HepG2 (cell line): ENCODE results near the gene USH2A. TPM values are rescaled to one million over a fixed set of nuclear protein-coding genes. Genes with fewer than 3 reads are reported as not detected.

Source experiments
- ATAC-seq: fragments of 200-7000 bp; cut with Tn5 transposase; 3 replicates; pipeline ENCODE4 v1.9.1; 2020; ENCODE audit warnings: mild to moderate bottlenecking, moderate library complexity
- BruUV-seq: library from RNA; stranded (reverse); fragments of 400-500 nt; replicated peaks from 2 replicates; lab custom pipeline; 2021; lab: Mats Ljungman, UMichigan
- CTCF ChIA-PET: fragments of 300-600 bp; formaldehyde crosslinking; extraction: SDS; loops from one replicate; lab custom pipeline; 2021; ENCODE audit warnings: low total read pairs, inconsistent platforms, low intra/inter-chr PET ratio; lab: Yijun Ruan, JAX
- POLR2A ChIA-PET: fragments of 350-600 bp; sonication (Branson Sonifier 250); formaldehyde crosslinking; loops from one replicate; lab custom pipeline; 2020; ENCODE audit warnings: antibody characterized with exemption, inconsistent platforms; lab: Yijun Ruan, JAX
- DNase-seq: peaks from one replicate; pipeline ENCODE4 v3.0.0-alpha.2; 2015; ENCODE audit warnings: low spot score
- FAIRE-seq: peaks from 3 replicates; lab custom pipeline; 2011; peaks lifted over from hg19 to GRCh38; lab: Jason Lieb, UNC
- H2AFZ ChIP-seq: one replicate; pipeline ENCODE4 v1.6.1; 2011; ENCODE audit warnings: low read length, inconsistent platforms
- H3K27ac ChIP-seq: fragments of 300-600 bp; 3 replicates; pipeline ENCODE4 v1.8.0; 2011; ENCODE audit warnings: mixed run types, mild to moderate bottlenecking, mixed read lengths, low read length, inconsistent platforms; ENCODE audit not compliant: insufficient read depth; ENCODE audit errors: extremely low read length
- H3K27me3 ChIP-seq, 2 experiments: fragments of 200-600 bp in 1 of 2; 2 replicates in 1 of 2; 3 replicates in 1 of 2; pipeline versions ENCODE4 v1.6.0 to v1.8.0; 2011; ENCODE audit warnings: low read length in 2 of 2, mild to moderate bottlenecking in 2 of 2, moderate library complexity in 2 of 2, inconsistent platforms in 1 of 2; ENCODE audit not compliant: insufficient read depth in 2 of 2, control insufficient read depth in 1 of 2
- H3K36me3 ChIP-seq, 2 experiments: fragments of 200-600 bp in 1 of 2; replicated peaks in 1 of 2; 2 replicates in 1 of 2; 3 replicates in 1 of 2; pipeline versions ENCODE4 v1.5.1 to v1.8.0; 2011; ENCODE audit warnings: low read length in 2 of 2, inconsistent platforms in 1 of 2; ENCODE audit not compliant: insufficient read depth in 2 of 2, control insufficient read depth in 1 of 2
- H3K4me1 ChIP-seq: 2 replicates; pipeline ENCODE4 v1.5.1; 2012; ENCODE audit warnings: low read length, inconsistent platforms; ENCODE audit not compliant: insufficient read depth
- H3K4me2 ChIP-seq: 2 replicates; pipeline ENCODE4 v1.6.0; 2011; ENCODE audit warnings: low read depth, low read length, inconsistent platforms
- H3K4me3 ChIP-seq, 3 experiments: fragments of 200-600 bp in 1 of 3; sonication (generic), shearing (Covaris generic) in 1 of 3; replicated peaks in 1 of 3; 2 replicates each; pipeline ENCODE4 v1.5.1; 2011 to 2016; ENCODE audit warnings: low read length in 3 of 3, inconsistent platforms in 2 of 3, low read depth in 2 of 3, mild to moderate bottlenecking in 2 of 3, control low read depth in 1 of 3, mixed read lengths in 1 of 3; ENCODE audit not compliant: insufficient read depth in 1 of 3
- H3K79me2 ChIP-seq: one replicate; pipeline ENCODE4 v1.6.1; 2011; ENCODE audit warnings: low read length, inconsistent platforms; ENCODE audit not compliant: insufficient read depth
- H3K9ac ChIP-seq: 2 replicates; pipeline ENCODE4 v1.6.0; 2011; ENCODE audit warnings: mild to moderate bottlenecking, low read depth, low read length, inconsistent platforms; ENCODE audit not compliant: insufficient read depth
- H3K9me3 ChIP-seq: 2 replicates; pipeline ENCODE4 v1.5.1; 2012; ENCODE audit warnings: mild to moderate bottlenecking, low read length
- H4K20me1 ChIP-seq: 2 replicates; pipeline ENCODE4 v1.6.0; 2011; ENCODE audit warnings: inconsistent platforms, mild to moderate bottlenecking, low read length, moderate library complexity; ENCODE audit not compliant: insufficient read depth
- AHR ChIP-seq: IDR thresholded peaks from 2 replicates; pipeline ENCODE4 v1.6.1; 2018; ENCODE audit warnings: missing genetic modification reagents, missing compliant biosample characterization
- CEBPB ChIP-seq: IDR thresholded peaks from 2 replicates; pipeline ENCODE4 v1.6.1; 2011; ENCODE audit warnings: low read depth, low read length, improper control_type of control experiment, borderline replicate concordance
- CREB1 ChIP-seq, 2 experiments: fragments of 450-650 bp in 1 of 2; IDR thresholded peaks; 2 replicates each; pipeline ENCODE4 v1.6.1; 2016 to 2017; ENCODE audit warnings: control low read depth in 1 of 2, mild to moderate bottlenecking in 1 of 2, missing compliant biosample characterization in 1 of 2, missing genetic modification characterization in 1 of 2
- WGBS: methylation state at CpG from one replicate; pipeline ENCODE4 v1.1.6; 2017; ENCODE audit warnings: low lambda C conversion rate; 5-methylcytosine and 5-hydroxymethylcytosine counted together
- in situ Hi-C: cut with HindIII; loops from 2 replicates; pipeline ENCODE4 v1.10.0; 2017; ENCODE audit warnings: low pct_unique_long_range_greater_than_20kb; ENCODE audit not compliant: extremely low pct_ligation_motif_present
- intact Hi-C: fragments of 100-400 bp; cut with micrococcal nuclease; formaldehyde crosslinking; loops from one replicate; pipeline ENCODE4 v1.10.0; 2022; ENCODE audit not compliant: unreplicated experiment
- polyA plus RNA-seq, 8 experiments: library from polyadenylated mRNA; depleted of rRNA in 3 of 8; stranded (reverse) in 7 of 8; unstranded in 1 of 8; fragments of >200 nt; fragmentation: Illumina TruSeq in 4 of 8; extraction: Trizol in 4 of 8; gene quantifications; 2 replicates each; pipeline versions ENCODE4 v1.2.1 to v1.2.3, GENCODE V29; 2011 to 2016; ENCODE audit warnings: low read depth in 4 of 8, missing spikeins in 1 of 8, mixed read lengths in 1 of 8; ENCODE audit not compliant: insufficient read depth in 1 of 8
- total RNA-seq, 5 experiments: library from RNA; depleted of rRNA; stranded (reverse); fragments of >200 nt; fragmentation: Illumina TruSeq; extraction: Trizol; gene quantifications; 2 replicates each; pipeline ENCODE4 v1.2.3, GENCODE V29; 2016; ENCODE audit warnings: low read depth in 1 of 5
- TF ChIP-seq, protein P1 (sequence below): sonication (generic); formaldehyde crosslinking; IDR thresholded peaks from 2 replicates; pipeline ENCODE4 v1.5.0; 2020; ENCODE audit warnings: mild to moderate bottlenecking, missing genetic modification reagents, borderline replicate concordance
- TF ChIP-seq, protein P2 (sequence below): sonication (generic); formaldehyde crosslinking; IDR thresholded peaks from 2 replicates; pipeline ENCODE4 v1.8.0; 2022; ENCODE audit warnings: missing genetic modification reagents, mild to moderate bottlenecking, moderate library complexity, borderline replicate concordance
- TF ChIP-seq, protein P3 (sequence below): sonication (generic); formaldehyde crosslinking; IDR thresholded peaks from 2 replicates; pipeline ENCODE4 v1.4.0; 2020; ENCODE audit warnings: missing genetic modification reagents, borderline replicate concordance

USH2A gene
- total and polyA plus RNA-seq, 2 of the 13 experiments (the other 11 are each of a cell fraction or from before 2014, with no cell fraction given), result 0.02 TPM; not detected in 1

DNA sequence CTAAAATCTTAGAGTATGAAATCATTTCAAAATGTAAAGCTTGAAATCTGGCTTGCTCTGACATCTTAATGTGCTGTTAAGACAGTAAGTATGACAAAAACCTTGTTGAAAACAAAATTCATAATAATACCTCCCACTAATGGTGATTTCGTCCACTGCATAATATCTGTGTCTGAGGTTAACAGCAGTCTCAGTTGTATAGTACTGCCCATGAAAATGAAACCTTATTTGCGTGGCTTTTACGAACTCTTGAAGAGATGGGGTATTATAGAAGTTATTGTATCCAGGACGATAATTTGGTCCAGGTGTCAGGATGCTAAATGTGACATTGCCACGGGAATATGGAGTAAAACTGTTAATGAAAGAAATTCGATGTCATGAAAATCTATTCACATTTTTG lies 99.9 kb downstream of the USH2A start (continued):
- TF ChIP-seq, protein P1, sequence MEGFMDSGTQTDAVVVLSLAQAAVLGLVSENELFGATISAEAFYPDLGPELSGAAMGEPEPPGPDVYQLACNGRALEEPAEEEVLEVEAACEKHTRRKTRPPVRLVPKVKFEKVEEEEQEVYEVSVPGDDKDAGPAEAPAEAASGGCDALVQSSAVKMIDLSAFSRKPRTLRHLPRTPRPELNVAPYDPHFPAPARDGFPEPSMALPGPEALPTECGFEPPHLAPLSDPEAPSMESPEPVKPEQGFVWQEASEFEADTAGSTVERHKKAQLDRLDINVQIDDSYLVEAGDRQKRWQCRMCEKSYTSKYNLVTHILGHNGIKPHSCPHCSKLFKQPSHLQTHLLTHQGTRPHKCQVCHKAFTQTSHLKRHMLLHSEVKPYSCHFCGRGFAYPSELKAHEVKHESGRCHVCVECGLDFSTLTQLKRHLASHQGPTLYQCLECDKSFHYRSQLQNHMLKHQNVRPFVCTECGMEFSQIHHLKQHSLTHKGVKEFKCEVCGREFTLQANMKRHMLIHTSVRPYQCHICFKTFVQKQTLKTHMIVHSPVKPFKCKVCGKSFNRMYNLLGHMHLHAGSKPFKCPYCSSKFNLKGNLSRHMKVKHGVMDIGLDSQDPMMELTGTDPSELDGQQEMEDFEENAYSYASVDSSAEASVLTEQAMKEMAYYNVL (CRISPR knock-in tag), result no peak
- no peak for TF ChIP-seq AHR (CRISPR knock-in tag)
- TF ChIP-seq, all 625 proteins: peak for 0

DNA sequence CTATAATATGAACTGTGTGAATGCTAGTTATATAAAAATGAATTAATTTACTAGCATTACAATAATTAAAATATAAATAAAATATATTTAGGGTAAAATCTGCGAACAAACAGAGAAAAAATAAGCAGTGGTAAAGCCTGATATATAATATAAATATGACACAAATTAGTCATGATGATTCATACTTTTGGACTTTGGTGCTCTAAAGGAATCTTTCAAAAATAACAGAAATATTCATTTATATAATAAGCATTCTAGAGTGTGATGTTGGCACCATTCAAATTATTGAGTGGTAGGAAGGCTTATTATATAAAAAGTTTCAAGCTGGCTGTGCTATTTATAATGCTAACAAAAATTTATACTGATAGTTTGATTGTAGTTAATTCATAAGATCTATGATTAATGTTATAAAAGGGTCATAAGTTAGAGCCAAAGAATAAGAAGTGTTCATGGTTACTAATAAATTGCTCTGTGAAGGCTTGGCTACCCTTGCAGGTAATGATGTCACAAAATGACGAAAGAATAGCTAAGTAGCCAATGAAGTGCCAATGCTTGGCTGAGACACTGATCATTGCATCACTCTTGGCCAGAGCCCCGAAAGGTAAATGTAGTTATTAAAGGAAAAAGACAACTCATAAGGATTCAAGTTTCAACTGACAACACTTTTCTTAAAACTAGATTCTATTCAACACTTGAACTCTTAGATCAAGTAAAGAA lies 108.7 kb downstream of the USH2A start:
- intact Hi-C loops, result loop anchor here (10.0 kb wide), 1 partner anchor 250 kb away; no protein-coding TSS in a partner anchor
- H3K4me3 ChIP-seq, result no peak overlapping the region
- H3K9ac ChIP-seq, result no peak overlapping the region
- H3K27ac ChIP-seq, result no peak overlapping the region
- no peak for DNase-seq
- no peaks in the 10 kb centered on the region for H3K36me3 ChIP-seq
- no peaks in the 10 kb centered on the region for H4K20me1 ChIP-seq
- in situ Hi-C loops, result no loop called here
- H2AFZ ChIP-seq, result no peak overlapping the region
- CTCF ChIA-PET, result no interaction called here
- FAIRE-seq, result no peak
- no peak for ATAC-seq
- no TSS peak for BruUV-seq
- H3K27me3 ChIP-seq, result no peaks in the 10 kb centered on the region
- H3K79me2 ChIP-seq, result no peaks in the 10 kb centered on the region
- no peak overlapping the region for H3K4me2 ChIP-seq
- WGBS, result 0% methylated on average over 3 of the region's 3 CpGs
- TF ChIP-seq, protein P2, sequence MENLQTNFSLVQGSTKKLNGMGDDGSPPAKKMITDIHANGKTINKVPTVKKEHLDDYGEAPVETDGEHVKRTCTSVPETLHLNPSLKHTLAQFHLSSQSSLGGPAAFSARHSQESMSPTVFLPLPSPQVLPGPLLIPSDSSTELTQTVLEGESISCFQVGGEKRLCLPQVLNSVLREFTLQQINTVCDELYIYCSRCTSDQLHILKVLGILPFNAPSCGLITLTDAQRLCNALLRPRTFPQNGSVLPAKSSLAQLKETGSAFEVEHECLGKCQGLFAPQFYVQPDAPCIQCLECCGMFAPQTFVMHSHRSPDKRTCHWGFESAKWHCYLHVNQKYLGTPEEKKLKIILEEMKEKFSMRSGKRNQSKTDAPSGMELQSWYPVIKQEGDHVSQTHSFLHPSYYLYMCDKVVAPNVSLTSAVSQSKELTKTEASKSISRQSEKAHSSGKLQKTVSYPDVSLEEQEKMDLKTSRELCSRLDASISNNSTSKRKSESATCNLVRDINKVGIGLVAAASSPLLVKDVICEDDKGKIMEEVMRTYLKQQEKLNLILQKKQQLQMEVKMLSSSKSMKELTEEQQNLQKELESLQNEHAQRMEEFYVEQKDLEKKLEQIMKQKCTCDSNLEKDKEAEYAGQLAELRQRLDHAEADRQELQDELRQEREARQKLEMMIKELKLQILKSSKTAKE (CRISPR knock-in tag), result no peak
- TF ChIP-seq, protein P3, sequence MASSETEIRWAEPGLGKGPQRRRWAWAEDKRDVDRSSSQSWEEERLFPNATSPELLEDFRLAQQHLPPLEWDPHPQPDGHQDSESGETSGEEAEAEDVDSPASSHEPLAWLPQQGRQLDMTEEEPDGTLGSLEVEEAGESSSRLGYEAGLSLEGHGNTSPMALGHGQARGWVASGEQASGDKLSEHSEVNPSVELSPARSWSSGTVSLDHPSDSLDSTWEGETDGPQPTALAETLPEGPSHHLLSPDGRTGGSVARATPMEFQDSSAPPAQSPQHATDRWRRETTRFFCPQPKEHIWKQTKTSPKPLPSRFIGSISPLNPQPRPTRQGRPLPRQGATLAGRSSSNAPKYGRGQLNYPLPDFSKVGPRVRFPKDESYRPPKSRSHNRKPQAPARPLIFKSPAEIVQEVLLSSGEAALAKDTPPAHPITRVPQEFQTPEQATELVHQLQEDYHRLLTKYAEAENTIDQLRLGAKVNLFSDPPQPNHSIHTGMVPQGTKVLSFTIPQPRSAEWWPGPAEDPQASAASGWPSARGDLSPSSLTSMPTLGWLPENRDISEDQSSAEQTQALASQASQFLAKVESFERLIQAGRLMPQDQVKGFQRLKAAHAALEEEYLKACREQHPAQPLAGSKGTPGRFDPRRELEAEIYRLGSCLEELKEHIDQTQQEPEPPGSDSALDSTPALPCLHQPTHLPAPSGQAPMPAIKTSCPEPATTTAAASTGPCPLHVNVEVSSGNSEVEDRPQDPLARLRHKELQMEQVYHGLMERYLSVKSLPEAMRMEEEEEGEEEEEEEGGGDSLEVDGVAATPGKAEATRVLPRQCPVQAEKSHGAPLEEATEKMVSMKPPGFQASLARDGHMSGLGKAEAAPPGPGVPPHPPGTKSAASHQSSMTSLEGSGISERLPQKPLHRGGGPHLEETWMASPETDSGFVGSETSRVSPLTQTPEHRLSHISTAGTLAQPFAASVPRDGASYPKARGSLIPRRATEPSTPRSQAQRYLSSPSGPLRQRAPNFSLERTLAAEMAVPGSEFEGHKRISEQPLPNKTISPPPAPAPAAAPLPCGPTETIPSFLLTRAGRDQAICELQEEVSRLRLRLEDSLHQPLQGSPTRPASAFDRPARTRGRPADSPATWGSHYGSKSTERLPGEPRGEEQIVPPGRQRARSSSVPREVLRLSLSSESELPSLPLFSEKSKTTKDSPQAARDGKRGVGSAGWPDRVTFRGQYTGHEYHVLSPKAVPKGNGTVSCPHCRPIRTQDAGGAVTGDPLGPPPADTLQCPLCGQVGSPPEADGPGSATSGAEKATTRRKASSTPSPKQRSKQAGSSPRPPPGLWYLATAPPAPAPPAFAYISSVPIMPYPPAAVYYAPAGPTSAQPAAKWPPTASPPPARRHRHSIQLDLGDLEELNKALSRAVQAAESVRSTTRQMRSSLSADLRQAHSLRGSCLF (CRISPR knock-in tag), result no peak
- peak; percentile 25; the same call in 1 of the 2 replicates for TF ChIP-seq CEBPB
- 0 out of 2 replicates have a peak, but pooled peaks have one; percentile 8 for TF ChIP-seq CREB1 (IDR thresholded peaks at IDR 0.05)
- TF ChIP-seq CREB1 (CRISPR knock-in tag; IDR thresholded peaks at IDR 0.05), result no peak
- TF ChIP-seq, all 625 proteins: peak for 2
- POLR2A ChIA-PET, result no interaction called here
- Histone ChIP-seq H3K4me1 (no peaks in the 10 kb centered on the region), H3K9me3 (no peaks in the 10 kb centered on the region; the same call in 1 of the 2 replicates)
